ENCODE results near the gene DCAF7. TPM values are rescaled to one million over a fixed set of nuclear protein-coding genes. Genes with fewer than 3 reads are reported as not detected.

Gene DCAF7
- total RNA-seq, 1 donor from 2014 or later: 24.3 TPM

DNA sequence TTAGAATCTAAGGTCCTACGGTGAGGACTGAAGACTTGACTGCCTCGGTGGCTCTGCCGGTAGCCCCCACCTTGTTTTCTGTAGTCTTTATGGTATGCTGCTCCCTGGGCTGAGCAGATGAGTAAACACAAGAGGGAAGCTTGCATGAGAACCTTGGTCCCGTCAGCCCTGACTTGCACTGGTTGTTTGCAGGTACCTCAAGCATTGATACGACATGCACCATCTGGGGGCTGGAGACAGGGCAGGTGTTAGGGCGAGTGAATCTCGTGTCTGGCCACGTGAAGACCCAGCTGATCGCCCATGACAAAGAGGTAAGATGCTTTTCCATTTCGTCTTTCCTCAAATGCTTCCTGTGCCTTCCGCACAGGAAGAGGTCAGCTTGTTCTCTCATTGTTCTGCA is 29.4 kb downstream of the DCAF7 start:
- no peak for ATAC-seq
- DNase-seq (ENCODE audit: low spot score): no peak

DNA sequence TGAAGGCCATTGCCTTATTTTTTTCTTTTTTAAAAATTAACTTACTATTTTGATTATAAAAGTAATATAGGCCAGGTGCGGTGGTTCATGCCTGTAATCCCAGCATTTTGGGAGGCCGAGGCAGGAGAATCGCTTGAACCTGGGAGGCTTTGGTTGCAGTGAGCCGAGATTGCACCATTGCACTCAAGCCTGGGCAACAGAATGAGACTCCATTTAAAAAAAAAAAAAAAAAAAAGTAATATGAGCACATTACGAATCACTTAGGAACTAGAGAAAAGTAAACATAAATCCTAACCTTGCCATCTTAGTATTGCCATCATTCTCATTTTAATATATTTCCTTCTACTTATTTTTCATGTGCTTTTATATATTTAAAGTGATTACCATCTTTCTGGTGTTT is 37.5 kb downstream of the DCAF7 start:
- ATAC-seq: no peak

DNA sequence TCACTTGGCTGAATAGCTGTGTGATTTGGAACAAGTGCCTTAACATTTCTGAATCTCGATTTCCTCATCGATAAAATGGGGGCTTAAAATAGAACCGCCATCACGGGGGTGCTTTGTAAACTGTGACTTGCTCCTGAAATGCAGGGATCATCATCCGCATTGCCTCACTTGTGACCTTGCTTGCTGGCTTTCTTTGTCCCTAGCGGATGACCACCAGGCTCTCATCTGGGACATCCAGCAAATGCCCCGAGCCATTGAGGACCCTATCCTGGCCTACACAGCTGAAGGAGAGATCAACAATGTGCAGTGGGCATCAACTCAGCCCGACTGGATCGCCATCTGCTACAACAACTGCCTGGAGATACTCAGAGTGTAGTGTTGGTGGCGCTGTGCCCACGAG is 38.5 kb downstream of the DCAF7 start:
- ATAC-seq: no peak
- no peak for DNase-seq (ENCODE audit: low spot score)

More for the DNA sequence above, 37.5 kb downstream of the DCAF7 start:
- no peak for DNase-seq (ENCODE audit: low spot score)

DNA sequence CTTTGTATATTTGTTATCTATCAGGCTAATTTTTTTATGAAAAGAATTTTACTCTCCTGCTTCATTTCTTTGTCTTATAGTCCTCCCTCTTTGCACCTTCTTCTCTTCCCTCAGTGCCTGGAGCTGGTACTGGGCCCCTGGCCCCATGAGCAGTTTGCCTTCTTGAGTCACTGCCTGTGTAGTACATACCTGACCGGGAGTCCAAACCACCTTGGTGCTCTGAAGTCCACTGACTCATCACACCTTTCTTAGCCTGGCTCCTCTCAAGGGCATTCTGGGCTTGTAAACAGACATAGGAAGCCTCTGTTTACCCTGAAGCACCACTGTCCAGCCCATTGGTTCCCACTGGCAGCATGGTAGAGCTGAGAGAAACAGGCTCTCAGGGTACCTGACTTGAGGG is 39.4 kb downstream of the DCAF7 start:
- ATAC-seq (no peak), DNase-seq (ENCODE audit: low spot score) (no peak)

DNA sequence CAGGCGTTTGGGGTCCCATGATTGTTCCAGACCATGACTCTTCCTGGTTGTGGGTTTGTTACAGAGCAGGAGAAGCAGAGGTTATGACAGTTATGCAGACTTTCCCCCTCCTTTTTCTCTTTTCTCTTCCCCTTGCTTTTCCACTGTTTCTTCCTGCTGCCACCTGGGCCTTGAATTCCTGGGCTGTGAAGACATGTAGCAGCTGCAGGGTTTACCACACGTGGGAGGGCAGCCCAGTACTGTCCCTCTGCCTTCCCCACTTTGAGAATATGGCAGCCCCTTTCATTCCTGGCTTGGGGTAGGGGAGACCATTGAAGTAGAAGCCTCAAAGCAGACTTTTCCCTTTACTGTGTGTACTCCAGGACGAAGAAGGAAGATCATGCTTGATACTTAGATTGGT is 42.5 kb downstream of the DCAF7 start:
- DNase-seq (ENCODE audit: low spot score) (no peak), ATAC-seq (no peak)

DNA sequence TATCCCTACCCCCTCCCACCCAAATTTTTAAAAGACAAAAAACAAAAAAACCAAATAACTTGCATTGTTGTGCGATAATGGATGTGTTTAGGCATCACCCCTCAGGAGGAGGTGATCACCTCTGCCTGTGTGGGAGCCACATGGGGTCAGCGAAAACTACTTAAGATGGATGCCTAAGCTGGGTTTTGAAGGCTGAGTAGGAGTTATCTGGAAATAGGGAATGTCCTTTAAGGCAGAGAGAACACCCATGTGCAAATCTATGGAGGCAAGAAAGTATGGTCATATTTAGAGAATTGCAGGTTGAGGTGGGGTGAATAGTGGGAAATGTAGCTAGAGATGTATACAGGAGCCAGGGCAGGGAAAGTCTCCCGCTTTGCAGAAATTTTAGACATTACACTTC is 44.9 kb downstream of the DCAF7 start:
- DNase-seq (ENCODE audit: low spot score) (no peak), ATAC-seq (no peak)

DNA sequence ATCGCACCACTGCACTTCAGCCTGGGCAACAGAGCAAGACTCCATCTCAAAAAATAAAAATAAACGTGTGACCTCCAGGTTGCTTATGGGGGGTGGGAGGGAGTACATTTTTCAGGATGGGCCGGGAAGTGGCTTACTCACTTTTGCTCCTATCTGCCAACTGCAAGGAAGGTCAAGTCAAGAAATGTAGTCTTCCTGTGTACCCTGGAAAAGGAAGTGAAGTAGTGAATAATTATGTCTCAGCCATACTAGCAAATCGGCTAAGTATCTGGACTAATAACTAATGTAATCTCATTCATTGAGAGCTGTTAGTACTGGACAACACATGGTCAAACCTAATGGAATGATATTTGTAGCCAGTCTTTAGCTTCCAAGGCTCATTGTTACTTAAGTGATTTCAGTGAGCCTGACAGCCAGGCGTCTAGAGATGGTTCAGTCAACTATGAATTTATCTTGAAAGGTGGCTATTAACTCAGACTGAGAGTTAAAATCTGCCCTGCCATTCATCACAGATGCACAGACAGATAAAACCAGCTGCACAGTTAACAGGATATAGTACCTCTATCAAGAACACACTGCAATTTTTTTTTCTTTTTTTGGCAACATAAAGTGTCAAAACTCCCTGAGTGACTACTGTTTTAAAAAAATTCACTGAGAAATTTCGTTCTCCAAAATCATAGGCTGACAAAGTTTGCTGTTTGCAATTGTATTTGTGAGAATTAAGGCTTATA is 46.7 kb downstream of the DCAF7 start:
- DNase-seq (ENCODE audit: low spot score) (no peak), ATAC-seq (no peak)

DNA sequence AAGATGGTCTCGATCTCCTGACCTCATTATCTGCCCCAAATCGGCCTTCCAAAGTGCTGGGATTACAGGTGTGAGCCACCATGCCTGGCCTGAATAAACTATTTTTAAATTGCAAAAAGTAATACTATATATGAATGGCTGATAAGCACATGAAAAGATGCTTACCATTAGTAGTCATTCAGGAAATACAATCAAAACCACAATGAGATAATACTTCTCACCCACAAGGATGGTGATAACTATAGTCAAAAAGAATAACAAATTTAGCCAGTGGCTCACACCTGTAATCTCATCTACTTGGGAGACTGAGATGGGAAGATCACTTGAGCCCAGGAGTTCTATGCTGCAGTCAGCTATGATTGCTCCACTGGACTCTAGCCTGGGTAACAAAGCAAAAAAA is 48.0 kb downstream of the DCAF7 start:
- DNase-seq (ENCODE audit: low spot score): no peak
- ATAC-seq: no peak

DNA sequence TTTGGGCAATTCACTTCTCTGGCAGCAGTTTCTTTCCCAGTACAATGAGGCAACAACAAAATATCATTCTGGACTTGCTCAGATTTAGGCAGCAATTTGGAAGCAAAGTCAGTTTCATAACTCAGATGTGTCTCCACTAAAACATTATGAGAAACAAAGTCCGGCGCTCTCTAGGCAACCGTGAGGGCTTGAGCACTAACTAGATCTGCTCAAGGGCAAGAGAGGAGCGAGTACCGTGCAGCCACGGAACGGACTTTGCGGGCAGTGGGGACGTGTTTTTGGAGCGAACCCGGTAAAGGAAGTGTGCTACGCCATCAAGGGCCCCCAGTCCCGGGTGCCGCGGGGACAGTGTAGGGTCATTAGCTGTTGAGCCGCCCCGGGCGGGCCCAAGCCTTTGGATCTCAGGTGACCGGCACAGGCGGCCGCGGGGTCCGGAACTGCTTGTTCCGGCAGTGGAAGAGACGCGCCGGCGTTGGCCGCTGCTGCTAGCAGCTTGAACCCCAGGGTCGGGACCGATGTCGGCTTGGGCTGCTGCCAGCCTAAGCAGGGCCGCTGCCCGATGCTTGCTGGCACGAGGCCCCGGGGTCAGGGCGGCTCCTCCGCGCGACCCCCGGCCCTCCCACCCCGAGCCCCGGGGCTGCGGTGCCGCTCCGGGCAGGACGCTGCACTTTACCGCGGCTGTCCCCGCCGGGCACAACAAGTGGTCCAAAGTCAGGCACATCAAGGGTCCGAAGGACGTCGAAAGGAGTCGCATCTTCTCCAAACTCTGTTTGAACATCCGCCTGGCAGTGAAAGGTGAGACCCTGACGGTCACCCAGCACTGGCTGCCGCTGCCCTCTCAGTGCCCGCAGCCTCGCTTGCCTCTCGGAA is 50.5 kb downstream of the DCAF7 start, which contains the start of gene TACO1:
TACO1 (plus strand) TSS at position 327 of the 870 bp plus-strand sequence; CDS start at position 516, 189 bp downstream.
- ATAC-seq: peak; percentile 93
- DNase-seq (ENCODE audit: low spot score): peak; percentile 88

DNA sequence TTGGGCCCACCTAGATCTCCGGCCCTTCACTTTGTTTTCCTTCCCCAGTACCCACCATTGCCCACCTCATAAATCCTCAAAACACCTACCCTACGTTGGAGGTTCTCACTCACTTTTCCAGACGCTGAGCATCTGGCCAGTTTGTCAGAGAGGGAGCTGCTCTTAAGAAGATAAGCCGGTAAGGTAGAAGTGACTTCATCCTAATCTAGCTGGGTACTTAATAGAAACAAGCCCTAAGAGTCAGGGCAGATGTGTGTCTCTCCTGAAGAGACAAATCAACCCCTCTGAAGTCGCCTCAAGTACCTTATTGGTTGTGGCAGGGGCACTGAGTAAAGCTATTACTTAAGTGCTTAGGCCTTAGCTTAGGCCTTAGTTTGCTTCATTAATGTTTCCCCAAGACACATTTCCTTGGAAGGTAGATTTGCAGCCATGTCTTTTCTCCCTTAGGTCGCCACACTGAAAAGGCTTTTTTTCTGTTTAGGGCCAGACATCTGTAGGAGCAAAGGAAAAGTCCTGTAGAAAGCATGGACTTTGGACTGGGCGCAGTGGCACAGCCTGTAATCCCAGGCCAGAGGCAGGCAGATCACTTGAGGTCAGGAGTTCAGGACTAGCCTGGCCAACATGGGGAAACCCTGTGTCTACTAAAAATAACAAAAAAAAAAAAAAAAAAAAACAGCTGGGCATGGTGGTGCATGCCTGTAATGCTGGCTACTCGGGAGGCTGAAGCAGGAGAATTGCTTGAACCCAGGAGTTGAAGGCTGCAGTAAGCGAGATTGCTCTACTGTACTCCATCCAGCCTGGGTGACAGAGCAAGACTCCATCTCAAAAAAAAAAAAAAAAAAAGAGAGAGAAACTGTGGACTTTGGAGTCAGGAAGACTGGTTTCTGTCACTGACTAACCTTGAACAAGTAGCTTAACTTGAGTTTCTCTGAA is 51.4 kb downstream of the DCAF7 start:
- DNase-seq (ENCODE audit: low spot score): peak; percentile 86
- ATAC-seq: peak; percentile 83

DNA sequence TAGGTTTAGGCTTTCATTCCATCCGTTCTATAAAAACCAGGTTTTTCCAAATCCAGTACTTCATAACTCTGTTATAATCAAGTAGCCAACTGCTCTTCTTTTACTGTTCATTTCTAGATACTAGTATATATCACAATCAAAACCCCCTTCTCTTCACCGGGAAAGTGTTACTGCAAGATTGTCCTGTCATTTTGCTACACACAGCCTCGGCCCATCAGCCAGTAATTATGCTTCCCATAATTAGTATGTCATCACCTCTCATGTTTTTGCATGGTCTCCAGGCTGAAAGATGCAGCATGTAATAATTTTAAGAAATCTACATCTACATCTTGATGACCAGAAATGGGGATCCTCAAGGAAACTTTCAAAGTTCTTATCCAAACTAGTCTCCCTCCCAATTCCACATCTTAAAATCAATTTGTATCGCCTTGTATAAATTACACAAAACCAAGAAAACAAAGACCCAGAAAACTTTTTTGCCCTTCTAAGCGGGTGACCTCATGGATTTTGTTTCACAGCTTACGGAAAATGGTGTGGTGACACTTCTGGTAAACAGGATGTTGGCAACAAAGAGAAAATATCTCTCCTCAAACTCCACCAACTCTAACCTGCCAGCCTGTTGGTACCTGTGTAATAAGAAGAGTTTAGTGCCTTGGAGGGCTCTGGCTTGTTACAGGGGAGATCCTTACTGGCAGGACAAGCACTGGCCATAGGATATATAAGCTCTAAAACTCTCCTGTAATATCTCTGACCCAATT is 59.7 kb downstream of the DCAF7 start:
- ATAC-seq (no peak), DNase-seq (ENCODE audit: low spot score) (no peak)

DNA sequence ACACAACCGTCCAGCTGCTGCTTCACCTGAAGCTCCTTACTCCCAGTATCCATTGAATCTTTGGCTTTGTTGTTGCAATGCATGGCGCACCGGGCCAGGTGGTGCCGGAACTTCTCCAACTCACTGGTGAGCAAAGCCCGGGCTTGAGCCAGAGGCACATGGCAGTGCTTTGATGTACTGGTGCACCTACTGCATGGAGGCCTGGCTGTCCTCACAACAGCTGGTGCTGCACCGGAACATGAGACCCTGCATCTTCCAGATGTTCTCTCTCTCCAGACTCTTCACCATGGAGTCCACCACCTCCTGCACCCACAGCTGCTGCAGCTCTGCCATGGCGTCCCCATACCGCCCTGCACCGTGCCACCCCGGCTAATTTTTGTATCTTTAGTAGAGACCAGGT is 60.6 kb downstream of the DCAF7 start:
- ATAC-seq (no peak), DNase-seq (ENCODE audit: low spot score) (no peak)

DNA sequence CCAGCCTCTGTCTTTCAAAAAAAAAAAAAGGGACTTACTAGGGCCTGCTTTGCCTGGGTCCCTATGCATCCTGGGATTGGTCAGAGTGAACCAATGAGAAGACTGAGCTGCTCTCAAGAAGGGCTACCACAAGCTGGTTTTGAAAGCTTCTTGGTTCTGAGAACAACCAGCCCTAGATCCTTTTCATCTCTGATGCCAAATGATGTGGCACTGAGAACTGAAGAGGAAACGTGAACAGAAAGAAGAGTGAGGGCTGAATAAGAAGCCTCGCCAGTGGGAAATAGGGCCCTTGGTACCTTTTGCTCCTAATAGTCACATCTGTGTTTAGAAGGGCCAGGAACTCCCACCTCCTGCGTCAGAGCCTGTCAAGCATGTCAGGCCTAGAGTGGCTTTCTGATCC is 61.1 kb downstream of the DCAF7 start:
- ATAC-seq: no peak

DNA sequence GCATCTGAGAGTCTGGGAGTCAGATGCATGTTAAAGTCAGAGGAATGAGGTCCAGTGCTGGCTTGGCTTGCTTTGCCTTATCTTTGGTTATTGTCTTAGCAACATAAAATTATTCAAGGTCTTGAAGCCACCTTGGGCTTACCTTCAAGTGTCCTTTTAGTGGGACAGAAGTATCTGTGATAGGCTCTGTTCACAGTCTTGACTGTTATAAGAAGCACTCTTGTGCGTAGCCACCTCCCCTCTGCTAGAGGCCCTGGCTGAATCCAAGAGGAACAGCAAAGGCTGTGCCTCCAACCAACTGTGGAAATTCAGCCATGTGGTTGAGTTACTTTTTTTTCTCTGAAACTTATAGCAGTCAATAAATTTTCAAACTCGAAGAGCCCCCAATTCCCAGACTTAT is 63.4 kb downstream of the DCAF7 start:
- DNase-seq (ENCODE audit: low spot score) (no peak), ATAC-seq (no peak)

More for the DNA sequence above, 61.1 kb downstream of the DCAF7 start:
- no peak for DNase-seq (ENCODE audit: low spot score)

DNA sequence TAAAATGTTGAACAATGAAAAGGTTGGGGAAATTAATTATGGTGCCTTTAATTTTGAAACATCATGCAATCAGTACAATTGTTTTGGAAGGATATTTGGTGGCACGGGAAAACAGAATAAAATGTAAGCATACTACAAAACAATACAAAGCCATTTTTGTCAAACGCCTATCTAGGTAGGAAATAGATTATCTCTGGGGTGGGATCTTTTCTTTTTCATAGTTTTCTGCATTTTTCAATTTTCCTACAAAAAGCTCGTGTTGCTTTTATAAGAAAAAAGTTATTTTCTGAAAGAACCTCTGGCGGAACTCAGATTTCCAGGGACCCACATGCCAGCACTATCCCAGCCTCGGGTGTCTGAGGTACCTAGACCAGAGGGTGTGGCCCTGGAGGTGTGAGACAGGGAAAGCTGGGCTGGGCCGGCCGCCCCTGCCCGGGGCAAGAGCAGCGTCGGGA is 71.0 kb downstream of the DCAF7 start:
- ATAC-seq (no peak), DNase-seq (ENCODE audit: low spot score) (no peak)

DNA sequence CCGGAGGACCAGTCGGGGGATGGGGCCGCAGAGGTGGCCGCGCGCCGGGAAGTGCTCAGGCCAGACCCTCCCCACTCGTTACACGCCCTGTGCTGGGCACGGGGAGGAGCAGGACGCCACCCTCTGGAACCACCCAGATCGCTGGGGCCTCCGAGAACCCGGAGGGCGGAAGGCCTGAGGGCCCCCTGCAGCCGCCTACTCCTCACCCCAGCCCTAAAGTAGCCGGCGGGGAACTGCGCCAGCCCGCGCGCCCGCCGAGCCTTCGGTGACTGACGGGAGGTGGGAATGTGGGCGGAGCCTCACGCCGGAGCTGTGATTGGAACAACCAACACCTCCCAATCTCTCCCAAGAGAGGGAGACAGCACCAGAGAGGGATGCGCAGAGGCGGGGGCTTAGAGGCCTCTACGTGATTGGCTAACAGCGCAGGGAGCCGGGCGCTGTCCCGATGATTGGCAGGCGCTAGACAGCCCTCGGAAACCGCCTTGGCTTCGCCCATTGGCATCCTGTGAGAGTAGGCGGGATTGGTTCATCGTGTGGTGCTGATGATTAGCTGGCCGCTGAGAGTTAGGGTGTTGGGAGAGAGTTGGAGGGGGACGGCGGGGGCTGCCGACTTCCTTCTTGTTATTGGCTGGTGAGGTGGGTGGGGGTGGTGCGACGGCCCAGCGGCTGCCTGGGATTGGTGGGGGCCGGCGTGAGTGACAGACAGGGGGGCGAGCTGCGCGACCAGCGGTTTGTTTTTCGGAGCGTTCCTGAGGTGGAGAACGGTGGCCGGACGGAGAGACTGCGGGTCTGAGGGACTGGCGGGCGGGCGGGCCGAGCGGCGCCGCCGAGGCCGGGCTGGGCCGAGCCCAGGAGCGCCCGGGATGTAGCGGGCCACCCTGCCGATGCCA is 71.7 kb downstream of the DCAF7 start, which contains the start of gene MAP3K3:
MAP3K3 (plus strand) TSS at position 734 of the 890 bp plus-strand sequence. CDS start 343 bp downstream, outside the sequence.
- DNase-seq (ENCODE audit: low spot score) (peak; percentile 100), ATAC-seq (peak; percentile 89)

DNA sequence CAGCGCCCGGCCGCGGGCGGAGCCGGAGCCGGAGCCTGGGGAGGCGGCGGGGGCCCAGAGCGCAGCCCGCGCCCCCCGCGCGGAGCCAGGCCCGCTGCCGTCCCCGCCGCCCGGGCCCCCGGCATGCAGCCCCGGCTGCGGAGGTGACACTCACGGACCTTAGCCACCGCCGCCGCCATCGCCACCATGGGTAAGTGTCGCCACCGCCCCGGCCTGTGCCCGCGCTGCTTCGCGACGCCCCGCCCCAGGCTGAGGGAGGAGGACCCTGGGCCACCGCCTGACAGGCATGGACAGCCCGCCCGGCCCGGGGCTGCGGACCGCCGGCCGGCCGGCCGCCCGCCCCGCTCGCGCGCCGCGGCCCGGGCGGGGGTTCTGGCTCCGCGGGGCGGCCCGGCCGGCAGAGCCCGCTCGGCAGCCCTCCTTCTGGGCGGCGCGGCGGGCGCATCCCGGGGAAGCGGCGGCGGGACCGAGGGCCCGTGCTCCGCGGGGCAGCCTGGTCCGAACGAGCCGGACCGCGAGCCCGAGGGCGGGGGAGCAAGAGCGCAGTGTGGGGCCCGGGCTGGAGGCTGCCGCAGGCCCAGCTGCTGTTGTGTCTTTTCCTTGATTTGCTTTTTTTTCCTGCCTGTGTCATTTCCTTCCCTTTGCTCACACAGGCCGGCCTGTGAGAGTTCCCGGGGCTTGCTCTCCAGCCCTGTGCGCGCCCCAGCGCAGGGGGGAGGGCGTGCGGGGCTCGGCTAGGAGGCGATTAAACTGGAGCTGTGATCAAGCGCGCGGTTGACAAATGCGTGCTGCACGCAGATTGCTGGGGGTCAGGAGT is 72.5 kb downstream of the DCAF7 start:
- DNase-seq (ENCODE audit: low spot score) (peak; percentile 81), ATAC-seq (peak; percentile 46)
